ENCODE data around the gene GMCL1.
A peak's percentile ranks its signal among the peaks of the same experiment; 100 is the strongest.

The GMCL1 gene

DNA sequence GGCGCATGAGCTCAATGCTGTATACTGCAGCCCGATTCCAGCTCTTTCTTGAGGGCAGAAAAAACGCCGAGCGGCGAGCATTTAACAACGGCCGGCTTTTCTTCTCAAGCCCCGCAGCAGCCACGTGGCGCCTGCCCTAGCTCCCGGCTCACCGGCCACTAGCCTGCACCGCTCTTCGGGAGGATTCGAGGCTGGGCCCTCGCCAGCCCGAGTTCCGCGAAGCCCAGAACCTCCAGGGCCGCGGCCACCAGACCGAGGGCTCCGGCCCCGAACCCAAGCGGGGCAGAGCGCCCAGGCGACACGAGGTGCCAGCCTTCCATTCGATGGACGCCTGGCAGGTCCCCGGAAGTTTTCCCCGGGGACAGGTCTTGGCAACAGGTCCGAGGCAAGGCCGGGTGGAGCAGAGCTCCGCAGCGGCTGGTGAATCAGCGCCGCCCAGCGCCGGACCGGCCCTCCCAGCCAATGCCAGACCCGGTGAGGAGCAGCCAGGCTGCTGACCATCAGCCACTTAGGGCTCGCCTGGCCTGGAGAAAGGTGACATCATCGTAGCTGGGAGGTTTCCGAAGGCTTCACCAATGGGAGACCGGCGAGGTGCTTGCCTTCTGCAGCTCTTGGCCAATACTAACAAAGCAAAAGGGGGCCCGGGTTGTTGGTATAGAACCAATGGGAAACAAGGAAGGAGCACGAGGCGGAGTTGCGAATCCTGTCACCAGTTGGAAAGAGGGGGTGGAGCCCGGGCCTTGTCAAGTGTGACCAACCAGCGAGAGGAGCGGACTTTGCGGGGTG lies 84.9 kb downstream of the GMCL1 start:
- Histone ChIP-seq H3K4me1 (peaks cover 14% of the 10 kb centered on the region), H3K36me3 (replicated peaks) (peaks cover 7% of the 10 kb centered on the region), H3K9me3 (no peaks in the 10 kb centered on the region), H3K27me3 (ENCODE audit: low read depth) (no peaks in the 10 kb centered on the region), H3K4me3 (peak overlapping the region; percentile 91)
- DNase-seq (ENCODE audit: low spot score in 2 of 2): peak; percentile 100
- in situ Hi-C loops (cut with MboI; ENCODE audit: low sequenced_read_pairs): loop anchor here (10.0 to 25.0 kb wide), 3 partner anchors 150 to 723 kb away; partner anchors contain the start of gene SNRPG

- peak in 1 of 2 experiments; percentile 28 for DNase-seq (ENCODE audit: low spot score in 2 of 2)
- Histone ChIP-seq H3K9me3 (no peaks in the 10 kb centered on the region), H3K4me1 (peaks cover 14% of the 10 kb centered on the region), H3K27me3 (ENCODE audit: low read depth) (no peaks in the 10 kb centered on the region), H3K4me3 (peak within 1 kb of the TSS; percentile 91), H3K36me3 (replicated peaks) (peaks cover 7% of the 10 kb centered on the region)
- in situ Hi-C loops (cut with MboI; ENCODE audit: low sequenced_read_pairs): loop anchor here (10.0 to 25.0 kb wide), 3 partner anchors 150 to 722 kb away; partner anchors contain the start of gene SNRPG
Observed at GRCh38 chr2:69914950-69915945, 85.8 kb downstream of the GMCL1 start, which contains the start of gene MXD1. TSS of gene MXD1 (plus strand) at chr2:69915109. CDS start at chr2:69915331, 222 bp downstream.

DNA sequence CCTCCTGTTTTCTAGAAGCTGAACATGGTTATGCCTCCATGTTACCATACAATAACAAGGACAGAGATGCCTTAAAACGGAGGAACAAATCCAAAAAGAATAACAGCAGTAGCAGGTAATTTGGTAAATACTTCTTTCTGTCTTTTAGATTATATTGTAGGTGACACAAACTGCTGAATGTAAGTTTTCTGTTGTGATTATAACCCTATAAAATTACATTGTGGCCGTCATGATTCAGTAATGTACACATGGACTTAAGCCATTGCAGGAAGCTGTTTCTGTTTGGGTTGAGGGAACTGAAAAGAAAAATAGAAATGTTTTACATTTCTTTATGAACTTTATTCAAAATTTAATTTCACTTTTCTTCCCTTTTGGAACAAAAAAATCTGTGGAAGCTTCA lies 86.6 kb downstream of the GMCL1 start:
- H3K36me3 ChIP-seq (replicated peaks): peaks cover 7% of the 10 kb centered on the region
- peak overlapping the region; percentile 91 for H3K4me3 ChIP-seq
- no peaks in the 10 kb centered on the region for H3K9me3 ChIP-seq
- H3K4me1 ChIP-seq: peaks cover 14% of the 10 kb centered on the region
- in situ Hi-C loops (cut with MboI; ENCODE audit: low sequenced_read_pairs): loop anchor here (10.0 to 25.0 kb wide), 3 partner anchors 149 to 721 kb away; partner anchors contain the start of gene SNRPG
- H3K27me3 ChIP-seq (ENCODE audit: low read depth): no peaks in the 10 kb centered on the region
- no peak for DNase-seq (ENCODE audit: low spot score in 2 of 2)

GRCh38 chr2:69917852-69918251 lies 88.4 kb downstream of the GMCL1 start:
- Histone ChIP-seq H3K4me1 (peaks cover 14% of the 10 kb centered on the region), H3K4me3 (no peak overlapping the region), H3K9me3 (no peaks in the 10 kb centered on the region), H3K27me3 (ENCODE audit: low read depth) (no peaks in the 10 kb centered on the region), H3K36me3 (replicated peaks) (peaks cover 7% of the 10 kb centered on the region)
- in situ Hi-C loops (cut with MboI; ENCODE audit: low sequenced_read_pairs): loop anchor here (10.0 to 25.0 kb wide), 3 partner anchors 147 to 719 kb away; partner anchors contain the start of gene SNRPG
- no peak for DNase-seq (ENCODE audit: low spot score in 2 of 2)

- Histone ChIP-seq H3K27me3 (ENCODE audit: low read depth) (no peaks in the 10 kb centered on the region), H3K36me3 (replicated peaks) (peaks cover 3% of the 10 kb centered on the region), H3K9me3 (no peaks in the 10 kb centered on the region), H3K4me1 (peaks cover 12% of the 10 kb centered on the region), H3K4me3 (no peak overlapping the region)
- DNase-seq (ENCODE audit: low spot score in 2 of 2): no peak
- in situ Hi-C loops (cut with MboI; ENCODE audit: low sequenced_read_pairs): loop anchor here (10.0 to 25.0 kb wide), 3 partner anchors 146 to 719 kb away; partner anchors contain the start of gene SNRPG
Observed at GRCh38 chr2:69918401-69918800, 88.9 kb downstream of the GMCL1 start.

DNA sequence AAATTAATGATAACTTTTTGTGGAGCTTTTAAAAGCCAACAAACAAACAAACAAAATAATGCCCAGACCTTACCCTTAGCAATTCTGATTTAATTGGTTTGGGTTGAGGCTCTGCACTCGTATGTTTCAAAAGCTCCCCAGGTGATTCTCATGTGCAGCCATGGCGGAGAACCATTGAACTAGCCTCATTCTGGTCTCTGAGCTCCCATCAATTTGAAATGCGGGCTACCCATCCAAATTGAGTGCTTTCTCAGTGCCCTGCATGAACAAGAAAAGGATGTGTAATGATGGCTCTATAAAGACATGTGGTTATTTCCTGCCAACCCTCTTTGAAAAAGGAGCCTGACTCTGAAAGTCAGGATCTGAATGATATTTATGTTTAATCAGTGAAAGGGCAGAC lies 93.7 kb downstream of the GMCL1 start:
- no peaks in the 10 kb centered on the region for H3K27me3 ChIP-seq (ENCODE audit: low read depth)
- no peaks in the 10 kb centered on the region for H3K9me3 ChIP-seq
- no peak overlapping the region for H3K4me3 ChIP-seq
- DNase-seq (ENCODE audit: low spot score in 2 of 2): no peak
- no peaks in the 10 kb centered on the region for H3K4me1 ChIP-seq
- peaks cover 3% of the 10 kb centered on the region; the same call in 1 of the 2 replicates for H3K36me3 ChIP-seq (replicated peaks)
- in situ Hi-C loops (cut with MboI; ENCODE audit: low sequenced_read_pairs): loop anchor here (25.0 kb wide), 2 partner anchors 364 to 714 kb away; partner anchors contain the start of gene SNRPG

GRCh38 chr2:69926849-69927515 lies 97.5 kb downstream of the GMCL1 start:
- in situ Hi-C loops (cut with MboI; ENCODE audit: low sequenced_read_pairs): no loop called here

More at GRCh38 chr2:69926849-69927515, 97.5 kb downstream of the GMCL1 start:
- Histone ChIP-seq H3K9me3 (no peaks in the 10 kb centered on the region), H3K27me3 (ENCODE audit: low read depth) (no peaks in the 10 kb centered on the region), H3K4me3 (no peak overlapping the region), H3K4me1 (peaks cover 12% of the 10 kb centered on the region), H3K36me3 (replicated peaks) (no peaks in the 10 kb centered on the region)
- DNase-seq (ENCODE audit: low spot score in 2 of 2): no peak
